ENCODE measurements around the gene COX6A1.

DNA sequence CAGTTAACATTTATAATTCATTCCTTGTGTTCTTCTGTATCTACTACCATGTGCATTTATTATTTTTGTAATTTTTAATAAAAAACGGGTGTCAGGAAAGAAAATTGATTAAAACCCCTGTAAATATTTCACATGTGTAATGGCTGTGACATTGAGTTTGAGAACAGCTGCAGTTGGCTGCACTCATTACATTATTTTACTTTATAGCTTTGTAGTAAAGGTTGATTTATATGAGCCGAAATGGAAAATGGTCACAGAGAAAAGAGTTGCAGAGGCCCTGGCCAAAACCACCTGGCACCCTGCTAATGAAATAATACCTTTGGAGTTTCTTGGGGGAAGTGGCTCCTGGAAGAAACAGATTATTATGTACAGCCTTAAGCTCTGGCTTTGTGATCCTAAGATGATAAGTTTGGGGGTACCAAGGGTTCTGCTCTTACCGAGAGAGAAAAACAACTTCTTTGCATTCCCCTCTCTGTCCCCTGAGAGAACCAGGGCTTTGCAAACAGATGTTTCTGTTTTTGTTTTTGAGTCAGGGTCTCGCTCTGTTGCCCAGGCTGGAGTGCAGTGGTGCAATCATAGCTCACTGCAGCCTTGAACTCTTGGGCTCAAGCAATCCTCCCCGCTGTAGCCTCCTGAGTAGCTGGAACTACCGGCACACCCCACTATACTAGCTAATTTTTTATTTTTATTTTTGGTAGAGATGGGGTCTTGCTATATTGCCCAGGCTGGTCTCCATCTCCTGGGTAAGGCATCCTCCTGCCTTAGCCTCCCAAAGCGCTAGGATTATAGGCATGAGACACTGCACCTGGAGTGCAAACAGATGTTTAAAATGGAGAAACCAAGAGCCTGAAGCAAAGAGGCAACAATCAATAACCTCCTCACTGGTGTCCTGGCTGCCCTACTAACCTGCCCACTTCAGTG is 48.3 kb downstream of the COX6A1 start:
- no peak for TF ChIP-seq POLR2A (IDR thresholded peaks at IDR 0.05)
- TF ChIP-seq, protein P1, sequence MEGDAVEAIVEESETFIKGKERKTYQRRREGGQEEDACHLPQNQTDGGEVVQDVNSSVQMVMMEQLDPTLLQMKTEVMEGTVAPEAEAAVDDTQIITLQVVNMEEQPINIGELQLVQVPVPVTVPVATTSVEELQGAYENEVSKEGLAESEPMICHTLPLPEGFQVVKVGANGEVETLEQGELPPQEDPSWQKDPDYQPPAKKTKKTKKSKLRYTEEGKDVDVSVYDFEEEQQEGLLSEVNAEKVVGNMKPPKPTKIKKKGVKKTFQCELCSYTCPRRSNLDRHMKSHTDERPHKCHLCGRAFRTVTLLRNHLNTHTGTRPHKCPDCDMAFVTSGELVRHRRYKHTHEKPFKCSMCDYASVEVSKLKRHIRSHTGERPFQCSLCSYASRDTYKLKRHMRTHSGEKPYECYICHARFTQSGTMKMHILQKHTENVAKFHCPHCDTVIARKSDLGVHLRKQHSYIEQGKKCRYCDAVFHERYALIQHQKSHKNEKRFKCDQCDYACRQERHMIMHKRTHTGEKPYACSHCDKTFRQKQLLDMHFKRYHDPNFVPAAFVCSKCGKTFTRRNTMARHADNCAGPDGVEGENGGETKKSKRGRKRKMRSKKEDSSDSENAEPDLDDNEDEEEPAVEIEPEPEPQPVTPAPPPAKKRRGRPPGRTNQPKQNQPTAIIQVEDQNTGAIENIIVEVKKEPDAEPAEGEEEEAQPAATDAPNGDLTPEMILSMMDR (IDR thresholded peaks at IDR 0.05), result no peak
